DOHH2 (cell line): ENCODE results near the gene PHB1.

Experiments
- H3F3A ChIP-seq: fragments of 200-600 bp; sonication (generic), shearing (Covaris generic); 2 replicates; pipeline ENCODE4 v1.6.0; 2016; ENCODE audit warnings: antibody characterized with exemption, mild to moderate bottlenecking; ENCODE audit not compliant: control insufficient read depth, insufficient read depth
- H3K27ac ChIP-seq: fragments of 200-600 bp; sonication (generic); 2 replicates; pipeline ENCODE4 v1.5.1; 2014; ENCODE audit warnings: low read depth, mild to moderate bottlenecking, low read length, moderate library complexity
- H3K27me3 ChIP-seq: fragments of 200-600 bp; sonication (generic); 2 replicates; pipeline ENCODE4 v1.6.1; 2014; ENCODE audit warnings: mild to moderate bottlenecking, low read length, mixed read lengths; ENCODE audit not compliant: control insufficient read depth
- H3K36me3 ChIP-seq: fragments of 200-600 bp; sonication (generic); 2 replicates; pipeline ENCODE4 v1.6.1; 2014; ENCODE audit warnings: mild to moderate bottlenecking, low read length, moderate library complexity, mixed read lengths; ENCODE audit not compliant: control insufficient read depth
- H3K4me1 ChIP-seq: fragments of 200-600 bp; sonication (generic); 2 replicates; pipeline ENCODE4 v1.6.1; 2014; ENCODE audit warnings: mild to moderate bottlenecking, low read length, mixed read lengths; ENCODE audit not compliant: control insufficient read depth
- H3K4me2 ChIP-seq: fragments of 200-600 bp; sonication (generic); 2 replicates; pipeline ENCODE4 v1.6.0; 2014; ENCODE audit warnings: mild to moderate bottlenecking, low read length, moderate library complexity
- H3K4me3 ChIP-seq: fragments of 200-600 bp; sonication (generic); 2 replicates; pipeline ENCODE4 v1.5.1; 2014; ENCODE audit warnings: mild to moderate bottlenecking, low read length, mixed read lengths
- H3K79me2 ChIP-seq: fragments of 200-600 bp; sonication (generic); 2 replicates; pipeline ENCODE4 v1.6.1; 2014; ENCODE audit warnings: mild to moderate bottlenecking, low read length, mixed read lengths; ENCODE audit not compliant: control insufficient read depth
- H3K9me2 ChIP-seq: fragments of 200-600 bp; sonication (generic); replicated peaks from 2 replicates; pipeline ENCODE4 v1.6.1; 2014; ENCODE audit warnings: mild to moderate bottlenecking, low read length, mixed read lengths; ENCODE audit not compliant: control insufficient read depth
- H3K9me3 ChIP-seq: fragments of 200-600 bp; sonication (generic); 2 replicates; pipeline ENCODE4 v1.6.1; 2014; ENCODE audit warnings: antibody characterized with exemption, low read length, mixed read lengths; ENCODE audit not compliant: control insufficient read depth, insufficient read depth
- H4K20me1 ChIP-seq: fragments of 200-600 bp; sonication (generic); 2 replicates; pipeline ENCODE4 v1.6.0; 2014; ENCODE audit warnings: low read depth, mild to moderate bottlenecking, antibody characterized with exemption, low read length, moderate library complexity; ENCODE audit not compliant: control insufficient read depth, insufficient read depth
- CTCF ChIP-seq: fragments of 200-600 bp; sonication (generic); IDR thresholded peaks from one replicate; pipeline ENCODE4 v1.5.1; 2014; ENCODE audit warnings: antibody characterized with exemption, mild to moderate bottlenecking, low read depth, low read length; ENCODE audit not compliant: poor library complexity, severe bottlenecking
- EZH2phosphoT487 ChIP-seq: fragments of 200-600 bp; sonication (generic); IDR thresholded peaks from 2 replicates; pipeline ENCODE4 v1.6.1; 2017; ENCODE audit warnings: borderline replicate concordance, mild to moderate bottlenecking, antibody characterized with exemption, low read length, moderate library complexity, mixed read lengths

The PHB1 gene

GRCh38 chr17:49361129-49361901, 53.4 kb downstream of the PHB1 start:
- Histone ChIP-seq H3K4me1 (peaks cover 46% of the 10 kb centered on the region), H3K79me2 (peaks cover 53% of the 10 kb centered on the region), H3K27ac (peak overlapping the region; percentile 76)

GRCh38 chr17:49360796-49361128, 53.9 kb downstream of the PHB1 start:
- TF ChIP-seq CTCF (no peak), EZH2phosphoT487 (no peak)
- Histone ChIP-seq H3F3A (0 out of 2 replicates have a peak, but pooled peaks cover 2% of the 10 kb centered on the region), H3K4me2 (peak overlapping the region; percentile 82), H3K79me2 (peaks cover 59% of the 10 kb centered on the region), H3K9me3 (no peaks in the 10 kb centered on the region), H3K27me3 (no peaks in the 10 kb centered on the region), H3K27ac (peak overlapping the region; percentile 76), H3K4me1 (peaks cover 46% of the 10 kb centered on the region), H3K4me3 (peak overlapping the region; percentile 87), H3K36me3 (peaks cover 12% of the 10 kb centered on the region; the same call in 1 of the 2 replicates), H4K20me1 (peaks cover 20% of the 10 kb centered on the region), H3K9me2 (no peaks in the 10 kb centered on the region)

More at GRCh38 chr17:49361129-49361901, 53.4 kb downstream of the PHB1 start:
- Histone ChIP-seq H3K9me3 (no peaks in the 10 kb centered on the region), H3K9me2 (no peaks in the 10 kb centered on the region), H3F3A (0 out of 2 replicates have a peak, but pooled peaks cover 2% of the 10 kb centered on the region), H3K4me3 (peak overlapping the region; percentile 87), H4K20me1 (peaks cover 20% of the 10 kb centered on the region), H3K4me2 (peak overlapping the region; percentile 82), H3K27me3 (no peaks in the 10 kb centered on the region), H3K36me3 (peaks cover 12% of the 10 kb centered on the region; the same call in 1 of the 2 replicates)
- no peak for TF ChIP-seq EZH2phosphoT487
- no peak for TF ChIP-seq CTCF

GRCh38 chr17:49359990-49360795, 54.5 kb downstream of the PHB1 start:
- H4K20me1 ChIP-seq = peaks cover 20% of the 10 kb centered on the region
- no peaks in the 10 kb centered on the region for H3K27me3 ChIP-seq
- peak overlapping the region; percentile 76; the same call in 1 of the 2 replicates for H3K27ac ChIP-seq
- no peaks in the 10 kb centered on the region for H3K9me3 ChIP-seq
- H3F3A ChIP-seq = 0 out of 2 replicates have a peak, but pooled peaks cover 2% of the 10 kb centered on the region
- peak overlapping the region; percentile 82 for H3K4me2 ChIP-seq
- H3K4me3 ChIP-seq = peak overlapping the region; percentile 87
- H3K79me2 ChIP-seq = peaks cover 64% of the 10 kb centered on the region
- peaks cover 12% of the 10 kb centered on the region; the same call in 1 of the 2 replicates for H3K36me3 ChIP-seq
- H3K4me1 ChIP-seq = peaks cover 46% of the 10 kb centered on the region
- no peaks in the 10 kb centered on the region for H3K9me2 ChIP-seq
- TF ChIP-seq EZH2phosphoT487 (no peak), CTCF (no peak)
